ENCODE data around the gene SP7.
"Not testable (repeated sequence)": the region's sequence is repeated elsewhere in the genome, so short reads cannot be mapped to it uniquely, and the experiment has no call there.

SP7 gene

DNA sequence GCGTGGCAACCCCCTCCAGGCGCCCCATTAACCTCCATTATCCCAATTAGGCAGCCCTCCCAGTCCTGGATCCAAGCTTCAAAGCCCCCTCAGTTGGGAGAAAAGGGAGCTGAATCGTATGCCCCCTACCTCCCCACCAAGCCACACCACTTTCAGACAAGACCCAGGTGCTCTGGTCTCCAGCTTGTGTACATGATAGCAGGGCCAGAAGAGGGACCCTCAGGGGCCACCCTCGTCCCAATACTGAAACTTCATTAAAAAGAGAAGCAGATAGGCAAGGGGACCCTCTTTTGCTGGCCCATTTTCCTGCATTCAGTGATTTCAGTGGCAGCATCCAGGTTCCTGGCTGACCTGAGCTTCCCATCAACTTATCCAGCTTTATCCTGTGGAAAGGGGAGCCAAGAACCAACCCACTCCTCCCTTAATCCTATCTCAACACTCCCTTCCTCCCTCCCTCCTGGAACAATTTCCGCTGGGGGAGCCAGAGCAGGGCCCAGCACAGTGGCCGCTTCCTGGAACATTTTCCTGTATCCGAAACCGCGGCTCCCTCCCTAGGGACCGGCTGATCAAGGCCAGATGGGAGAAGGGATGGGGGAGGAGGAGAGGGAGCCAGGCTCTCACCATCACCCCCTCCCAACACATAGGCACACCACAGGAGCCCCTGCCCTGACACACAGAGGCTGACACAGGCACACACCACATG is 9.5 kb upstream of the SP7 start:
- DNase-seq, result no peak

DNA sequence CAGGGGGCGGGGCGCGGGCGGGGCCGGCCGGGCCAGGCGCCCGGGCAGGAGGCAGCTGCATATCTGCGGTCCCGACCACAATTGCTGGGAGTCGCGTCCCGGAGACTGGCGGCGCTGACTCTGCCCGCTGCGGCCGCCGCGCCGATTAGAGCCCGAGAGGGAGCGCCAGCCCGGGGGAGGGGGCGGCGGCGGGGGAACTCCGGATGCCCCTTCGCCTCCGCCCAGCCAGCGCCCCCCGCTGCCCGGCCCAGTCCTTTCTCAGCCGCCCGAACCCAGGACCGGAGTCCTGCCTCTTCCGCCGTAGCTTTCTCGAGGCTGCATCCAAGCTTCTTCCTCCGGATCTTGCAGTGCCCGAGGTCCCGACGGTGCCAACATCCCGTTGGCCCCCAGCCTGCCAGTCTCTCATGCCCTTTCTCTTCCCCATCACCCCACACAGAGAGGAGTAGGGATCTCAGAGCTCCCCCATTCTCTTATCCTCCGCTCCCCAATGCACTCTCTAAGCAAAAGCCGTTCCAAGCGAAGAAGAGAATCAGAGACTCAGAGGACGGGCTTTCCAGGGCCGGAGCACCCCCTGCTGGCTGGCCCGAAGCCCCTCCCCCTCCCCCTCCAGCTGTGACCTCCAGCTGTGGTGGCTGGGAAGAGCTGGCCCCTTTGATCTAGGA is 8.8 kb upstream of the SP7 start:
- no peak for DNase-seq

DNA sequence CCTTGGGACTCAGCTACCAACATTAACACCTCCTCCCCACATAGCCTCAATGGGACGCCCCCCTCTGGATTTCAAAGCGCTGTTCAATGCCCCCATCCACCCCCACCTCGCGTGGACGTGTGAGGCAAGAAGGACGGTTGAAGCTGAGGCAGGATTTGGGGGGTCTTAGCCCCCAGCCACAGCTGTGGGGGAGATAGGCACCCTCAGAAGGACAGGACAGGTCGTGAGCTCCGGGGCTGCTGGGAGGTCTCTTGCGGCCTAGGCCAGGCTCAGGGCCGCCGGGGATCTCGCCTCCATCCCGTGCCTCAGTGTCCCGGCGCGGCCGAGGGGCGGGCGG is 8.3 kb upstream of the SP7 start:
- DNase-seq, result no peak

DNA sequence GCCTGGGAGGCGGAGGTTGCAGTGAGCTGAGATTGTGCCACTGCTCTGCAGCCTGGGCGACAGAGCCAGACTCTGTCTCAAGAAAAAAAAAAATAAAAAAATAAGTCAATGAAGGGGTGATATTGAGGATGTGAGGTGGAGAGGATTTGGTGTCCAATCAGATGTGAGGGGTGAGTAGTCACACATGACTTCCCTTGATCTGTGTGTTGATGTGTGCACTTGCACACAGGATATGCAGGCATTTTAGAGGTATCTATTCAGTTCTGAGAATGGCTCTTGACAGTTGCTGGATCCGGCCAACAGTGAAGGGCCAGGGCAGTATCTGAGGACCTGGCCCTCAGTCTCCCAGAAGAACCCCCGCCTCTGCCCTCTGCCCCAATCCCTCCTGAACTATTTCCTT is 7.8 kb upstream of the SP7 start:
- no peak for DNase-seq

DNA sequence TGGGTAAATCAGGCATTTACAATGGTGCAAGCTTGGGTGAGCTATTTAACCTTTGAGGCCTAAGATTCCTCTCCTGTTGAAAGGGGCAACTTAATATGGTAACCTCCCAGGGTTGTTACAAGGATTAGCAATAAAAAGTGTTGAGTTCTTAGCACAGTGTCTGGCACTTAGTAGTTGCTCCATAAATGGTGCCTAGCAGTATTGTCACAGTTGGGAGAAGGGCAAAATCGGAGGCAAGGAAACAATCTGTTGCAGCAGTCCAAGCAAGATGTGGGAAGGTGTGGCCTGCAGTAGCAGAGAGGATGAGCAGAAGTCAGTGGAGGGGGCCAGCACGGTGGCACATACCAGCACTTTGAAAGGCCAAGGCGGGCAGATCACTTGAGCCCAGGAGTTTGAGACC is 7.3 kb upstream of the SP7 start:
- DNase-seq, result no peak

DNA sequence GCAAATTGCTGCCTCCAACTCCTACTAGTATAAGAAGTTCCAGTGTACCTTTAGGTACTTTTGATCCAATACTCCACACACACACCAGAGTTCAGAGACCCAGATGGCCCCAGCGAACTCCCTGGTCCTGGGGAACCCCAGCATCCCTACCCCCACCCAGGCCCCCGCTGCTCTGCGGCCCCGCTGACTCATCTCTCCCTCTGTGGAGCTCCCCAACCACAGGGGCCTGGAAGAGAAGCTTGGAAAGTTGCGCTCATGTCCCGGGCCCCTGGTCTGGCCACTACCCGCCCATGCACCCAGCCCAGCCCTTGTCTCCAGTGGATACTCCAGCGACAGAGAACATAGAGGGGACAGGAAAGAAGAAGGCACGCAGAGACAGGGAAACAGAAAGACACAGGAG is 4.2 kb upstream of the SP7 start:
- DNase-seq, result no peak

DNA sequence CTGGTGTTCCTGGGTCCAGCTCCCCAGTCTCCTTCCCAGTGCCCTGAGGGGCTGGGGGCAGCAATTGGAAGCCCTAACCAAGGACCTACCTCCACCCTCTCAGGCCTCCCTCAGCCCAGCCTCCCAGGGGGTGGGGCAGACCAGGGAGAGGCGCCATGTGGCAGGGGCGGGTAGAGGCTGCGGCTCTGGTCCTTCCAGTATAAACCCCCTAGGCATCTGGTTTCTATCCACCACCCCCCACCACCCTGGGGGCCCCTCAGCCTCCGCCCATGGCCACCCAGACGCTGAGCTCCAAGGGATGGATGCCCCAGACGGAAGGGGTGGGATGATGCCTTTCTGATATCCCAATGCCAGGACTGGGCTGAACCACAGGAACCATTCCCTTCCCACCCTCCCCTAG is 2.8 kb upstream of the SP7 start:
- DNase-seq, result no peak

DNA sequence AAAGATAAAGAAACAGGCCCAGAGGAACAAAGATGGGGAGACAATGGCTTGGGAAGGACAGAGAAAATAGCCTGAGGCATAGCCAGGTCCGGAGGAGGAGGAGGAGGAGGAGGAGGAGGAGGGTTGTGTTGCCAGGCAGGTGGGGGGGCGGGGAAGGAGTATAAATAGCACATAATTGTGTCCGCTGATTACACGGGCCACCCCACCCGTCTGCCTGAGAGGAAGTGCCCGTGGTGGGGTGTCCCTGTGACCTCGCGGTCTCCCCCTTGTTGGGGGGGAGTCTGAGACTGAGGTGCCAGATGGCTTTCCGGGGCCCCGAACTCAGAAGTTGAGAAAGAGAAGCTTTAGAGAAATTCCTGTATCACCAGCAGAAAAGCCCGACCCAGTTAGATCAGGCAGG is 1.9 kb upstream of the SP7 start:
- DNase-seq, result no peak

DNA sequence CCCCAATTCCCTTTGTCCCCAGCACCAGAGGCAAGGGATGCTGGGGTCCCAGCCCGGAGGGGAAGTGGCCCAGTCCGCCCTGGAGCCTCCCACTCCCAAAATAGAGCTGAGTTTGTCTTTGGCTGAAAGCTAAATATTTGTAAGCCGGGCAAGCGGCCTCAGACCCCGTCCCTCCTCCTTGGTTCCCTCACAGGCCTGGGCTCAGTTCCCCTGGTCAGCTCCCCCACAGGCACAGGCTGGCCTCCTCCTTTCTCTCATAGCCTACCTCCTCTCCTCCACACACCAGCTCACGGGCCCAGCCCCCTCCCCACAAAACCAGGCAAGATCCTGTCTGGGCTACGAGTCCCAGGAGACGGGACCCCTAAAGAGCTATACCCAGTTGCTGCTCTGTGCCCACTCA is 1.3 kb downstream of the SP7 start:
- no peak for DNase-seq

DNA sequence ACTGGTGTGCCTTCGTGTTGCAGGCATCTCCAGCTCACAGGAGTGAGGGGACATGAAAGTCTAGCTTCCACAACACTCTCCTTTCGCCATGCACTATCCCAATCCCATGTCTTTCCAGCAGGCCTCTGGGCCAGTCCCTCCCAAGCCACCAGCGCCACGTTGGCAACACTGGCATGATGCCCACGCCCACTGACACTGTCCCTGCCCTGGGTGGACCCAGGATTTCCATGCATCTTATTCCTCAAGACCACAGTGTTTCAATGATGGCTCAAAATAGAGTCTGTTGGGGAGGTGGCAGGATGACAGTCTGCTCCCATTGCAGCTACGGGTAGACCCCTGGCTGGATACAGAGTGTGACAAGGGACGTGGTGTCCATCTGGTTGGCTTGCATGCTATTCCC is 2.3 kb downstream of the SP7 start:
- no peak for DNase-seq

DNA sequence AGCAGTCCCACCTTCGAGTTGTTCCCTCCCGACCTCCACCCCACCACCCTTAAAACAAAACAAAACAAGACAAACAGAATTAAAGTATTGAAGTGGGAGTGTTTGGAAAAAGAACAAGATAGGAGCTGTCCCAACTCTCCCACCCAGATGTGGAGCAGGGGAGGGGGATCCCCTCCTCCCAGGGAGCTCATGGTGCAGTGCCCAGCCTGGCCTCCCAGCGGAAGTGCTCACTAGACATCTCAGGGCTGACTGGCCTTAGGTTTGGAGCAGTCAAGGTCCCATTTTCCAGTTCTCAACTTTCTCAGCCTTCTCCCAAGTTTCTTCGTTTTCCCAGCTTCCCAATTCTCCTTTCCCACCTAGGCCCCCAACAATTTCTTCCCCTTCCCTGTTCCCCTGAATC is 2.9 kb downstream of the SP7 start:
- no peak for DNase-seq

DNA sequence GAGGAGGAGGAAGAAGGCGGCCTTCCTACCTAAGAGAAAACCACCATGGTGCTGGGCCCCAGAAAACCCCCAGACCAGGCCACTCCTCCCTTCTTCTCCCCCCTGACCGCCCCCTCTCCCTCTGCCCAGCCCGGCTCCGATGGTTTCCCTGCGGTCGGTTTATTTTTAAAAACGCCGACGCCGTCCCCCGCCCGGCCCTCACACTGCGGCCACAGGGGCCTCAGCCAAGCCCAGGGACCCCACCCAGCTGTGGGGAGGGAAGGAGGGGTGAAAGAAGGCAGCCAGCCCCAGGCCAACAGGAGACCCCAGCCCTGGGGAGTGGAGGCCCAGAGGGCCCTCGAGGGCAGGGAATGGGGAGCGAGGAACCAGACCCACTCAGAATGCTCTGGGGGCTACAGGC is 3.4 kb downstream of the SP7 start:
- no peak for DNase-seq

DNA sequence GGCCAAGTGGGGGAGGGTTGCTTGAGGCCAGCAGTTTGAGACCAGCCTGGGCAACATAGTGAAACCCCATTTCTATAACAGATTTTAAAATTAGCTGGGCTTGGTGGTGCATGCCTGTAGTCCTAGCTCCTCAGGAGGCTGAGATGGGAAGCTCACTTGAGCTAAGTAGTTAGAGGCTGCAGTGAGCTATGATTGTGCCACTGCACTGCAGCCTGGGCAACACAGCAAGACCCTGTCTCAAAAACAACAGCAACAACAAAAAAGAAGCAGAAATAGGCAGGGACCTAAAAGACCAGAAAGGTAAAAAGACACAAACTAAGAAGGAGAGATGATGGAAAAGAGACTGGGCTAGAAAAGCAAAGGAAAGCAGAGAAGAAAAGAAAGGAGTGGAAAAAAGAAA is 3.8 kb downstream of the SP7 start:
- DNase-seq, result not testable (repeated sequence)

DNA sequence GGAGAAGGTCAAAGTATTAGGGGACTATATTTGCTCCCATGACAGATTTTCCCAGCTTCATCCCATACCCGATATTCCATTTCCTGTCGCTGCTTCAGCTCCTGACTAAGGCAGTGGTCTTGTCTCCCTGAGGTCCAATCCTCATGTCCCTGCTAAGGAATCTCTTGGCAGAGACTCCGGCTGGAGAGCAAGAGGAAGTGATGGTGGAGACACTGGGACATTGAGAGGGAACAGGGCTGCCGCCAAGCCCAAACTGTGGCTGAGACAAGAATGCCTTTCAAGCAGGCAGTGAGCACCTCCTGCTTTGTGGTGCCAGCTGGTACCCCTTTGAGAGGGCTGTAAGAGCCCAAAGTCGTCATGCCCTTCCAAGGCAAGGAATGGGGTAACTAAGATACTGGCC is 5.5 kb downstream of the SP7 start:
- DNase-seq, result no peak

DNA sequence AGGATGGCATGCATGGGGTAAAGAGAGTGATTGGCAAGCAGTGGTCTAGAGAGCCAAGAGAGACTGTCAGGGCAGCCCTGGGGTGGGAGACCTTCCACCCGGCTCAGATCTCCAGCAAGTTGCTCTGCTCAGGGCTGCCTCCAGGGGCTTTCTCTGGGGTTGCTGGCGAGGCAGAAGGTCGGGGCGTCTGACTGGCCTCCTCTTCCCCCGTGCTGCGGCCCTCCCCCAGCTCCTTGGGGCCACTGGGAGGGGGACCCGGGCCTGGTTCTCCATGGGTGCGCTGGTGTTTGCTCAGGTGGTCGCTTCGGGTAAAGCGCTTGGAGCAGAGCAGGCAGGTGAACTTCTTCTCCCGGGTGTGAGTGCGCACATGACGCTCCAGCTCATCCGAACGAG is 8.1 kb downstream of the SP7 start:
- no peak for DNase-seq

DNA sequence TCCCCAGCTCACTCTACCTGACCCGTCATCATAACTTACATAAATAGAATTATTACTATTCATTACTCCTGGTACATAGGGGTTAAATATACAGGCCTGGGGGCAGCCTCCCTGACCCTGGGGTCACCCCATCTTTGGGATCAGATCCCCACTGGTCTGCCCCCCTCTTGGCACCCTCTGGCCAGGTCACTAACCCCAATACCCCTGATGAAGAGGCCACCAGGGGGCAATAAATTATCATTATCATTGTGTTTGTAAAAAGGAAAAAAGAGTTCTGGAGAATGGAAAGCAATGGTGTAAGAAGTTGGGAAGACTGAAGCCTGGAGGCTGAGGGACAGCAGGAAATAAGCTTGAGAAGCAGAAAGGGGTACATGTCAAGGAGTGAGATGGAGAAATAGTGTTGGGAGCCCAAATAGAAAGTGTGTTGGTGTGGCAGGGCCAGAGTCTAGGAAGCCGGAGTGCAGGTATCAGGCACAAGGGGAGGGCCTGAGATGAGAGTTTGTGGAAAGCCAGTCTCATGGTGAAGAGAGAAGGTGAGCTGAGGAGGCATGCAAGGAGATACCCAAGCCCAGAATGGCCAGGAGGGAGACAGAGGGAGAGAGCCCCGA is 8.6 kb downstream of the SP7 start:
- no peak for DNase-seq

DNA sequence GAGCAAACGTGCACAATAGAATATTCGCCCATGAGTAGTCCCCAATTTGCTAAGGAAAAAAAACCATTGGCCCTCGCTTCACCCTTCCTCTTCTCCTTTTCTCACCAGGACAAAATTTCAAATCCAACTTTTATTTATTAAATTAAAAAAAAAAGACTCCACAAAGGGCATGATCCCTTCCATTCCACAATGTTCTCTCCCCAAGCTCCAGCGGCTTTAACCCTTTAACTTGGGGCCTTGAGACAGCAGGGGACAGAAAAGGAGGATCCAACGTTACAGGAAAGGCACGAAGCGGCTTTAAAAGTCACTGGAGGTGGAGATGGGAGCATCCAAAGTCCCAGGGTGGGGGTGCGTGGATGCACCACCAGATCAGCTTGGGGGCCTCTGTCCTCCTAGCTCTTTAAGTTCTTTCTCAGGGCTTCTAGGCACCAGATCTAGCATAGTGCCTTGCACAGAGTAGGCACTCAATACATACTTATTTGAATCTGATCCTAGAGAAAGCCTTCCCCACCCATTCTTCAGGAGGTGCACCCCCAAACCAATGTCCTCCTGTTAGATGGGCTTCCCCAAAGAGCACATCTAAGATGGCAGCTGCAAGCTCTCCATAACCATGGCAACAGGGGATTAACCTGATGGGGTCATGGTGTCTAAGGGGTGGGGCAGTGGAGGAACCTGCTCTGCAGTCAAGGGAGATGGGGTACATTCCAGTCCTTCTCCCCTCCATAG is 9.5 kb downstream of the SP7 start:
- DNase-seq, result no peak

DNA sequence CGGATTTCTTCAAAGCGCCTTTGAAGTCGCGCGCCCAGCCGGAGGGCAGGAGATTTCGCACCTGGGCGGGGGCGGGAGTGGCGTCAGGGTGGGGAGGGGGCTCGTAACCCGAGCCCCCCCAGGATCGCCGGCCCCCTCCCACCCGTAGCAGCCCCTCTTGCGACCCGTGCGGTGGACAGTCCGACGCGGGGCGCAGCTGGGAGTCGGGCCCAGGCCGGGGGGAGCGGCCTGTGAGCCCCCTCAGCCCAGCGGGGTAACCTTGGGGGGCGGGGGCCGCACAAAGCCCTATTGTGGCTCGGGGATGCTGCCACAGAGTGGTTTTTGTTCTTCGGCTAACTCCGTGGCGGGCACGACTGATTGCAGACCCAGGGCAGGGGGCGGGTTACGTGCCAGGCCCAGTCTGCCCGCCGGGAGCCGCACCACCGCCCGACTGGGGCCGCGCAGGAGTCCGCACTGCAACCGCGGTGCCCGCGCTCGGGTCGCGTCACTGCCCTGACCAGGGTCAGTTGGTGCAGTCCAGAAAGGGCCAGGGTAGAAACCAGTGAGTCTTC is 10.6 kb downstream of the SP7 start:
- no peak for DNase-seq

DNA sequence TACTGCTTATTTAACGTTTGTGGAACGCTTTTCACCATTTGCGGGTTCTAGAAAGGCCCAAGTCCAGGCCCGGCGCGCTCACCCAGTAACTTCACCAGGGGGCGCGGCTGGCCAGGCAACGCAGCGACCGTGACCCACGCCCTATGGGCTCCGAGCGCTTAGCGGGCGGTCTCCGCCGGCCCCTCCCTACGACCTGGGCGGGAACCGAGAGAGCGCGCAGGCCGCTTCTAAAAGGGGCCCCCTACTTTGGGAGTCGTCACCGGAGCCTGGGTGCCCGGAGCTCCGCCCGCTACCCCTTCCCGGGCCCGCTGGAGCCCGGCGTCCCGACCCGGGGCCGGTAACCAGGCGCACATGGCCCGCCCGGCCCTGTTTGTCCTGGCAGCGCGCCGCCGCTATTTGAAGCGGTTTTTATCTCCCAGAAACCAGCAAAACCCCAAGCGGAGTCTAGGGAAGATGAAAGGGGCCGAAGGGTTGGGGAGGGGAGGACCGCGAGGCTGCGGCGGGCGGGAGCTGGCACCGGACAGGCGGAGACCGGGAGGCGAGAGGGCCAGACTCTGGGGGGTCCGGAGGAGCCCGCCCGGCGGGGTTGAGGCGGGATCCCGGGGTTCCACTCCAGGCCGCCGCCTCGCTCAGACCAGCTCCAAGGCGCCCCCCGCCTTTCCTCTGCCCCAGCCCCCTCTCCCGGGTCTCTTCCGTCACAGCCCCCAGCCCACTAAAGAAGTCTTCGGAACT is 11.2 kb downstream of the SP7 start:
- DNase-seq, result no peak

DNA sequence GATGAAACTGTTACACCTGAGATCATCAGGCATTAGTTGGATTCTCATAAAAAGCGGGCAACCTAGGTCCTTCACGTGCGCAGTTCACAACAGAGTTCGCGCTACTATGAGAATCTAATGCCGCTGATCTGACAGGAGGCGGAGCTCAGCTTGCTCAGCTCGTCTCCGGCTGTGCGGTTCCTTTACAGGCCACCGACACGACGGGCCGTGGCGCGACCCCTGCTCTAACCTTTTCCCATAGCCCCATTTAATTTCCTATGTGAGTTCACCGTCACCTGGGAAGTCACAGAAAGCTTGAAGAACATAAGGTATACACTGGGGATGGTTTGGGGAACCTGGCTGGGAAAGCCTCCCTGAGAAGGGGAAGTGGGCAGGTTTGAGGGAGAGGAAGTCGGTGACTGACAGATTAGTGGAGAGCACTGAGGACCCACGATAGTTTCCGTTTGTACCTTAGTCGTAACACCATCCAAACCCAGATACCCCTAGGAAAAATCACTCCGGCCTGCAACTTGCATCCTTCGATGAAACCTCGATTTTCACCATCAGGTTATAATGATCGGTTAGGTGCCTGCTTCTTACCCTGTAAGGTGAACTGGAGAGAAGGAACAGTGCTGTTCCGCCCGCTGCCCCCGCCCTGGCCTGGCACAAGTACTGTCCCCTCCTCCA is 11.9 kb downstream of the SP7 start:
- peak; percentile 37 for DNase-seq

DNA sequence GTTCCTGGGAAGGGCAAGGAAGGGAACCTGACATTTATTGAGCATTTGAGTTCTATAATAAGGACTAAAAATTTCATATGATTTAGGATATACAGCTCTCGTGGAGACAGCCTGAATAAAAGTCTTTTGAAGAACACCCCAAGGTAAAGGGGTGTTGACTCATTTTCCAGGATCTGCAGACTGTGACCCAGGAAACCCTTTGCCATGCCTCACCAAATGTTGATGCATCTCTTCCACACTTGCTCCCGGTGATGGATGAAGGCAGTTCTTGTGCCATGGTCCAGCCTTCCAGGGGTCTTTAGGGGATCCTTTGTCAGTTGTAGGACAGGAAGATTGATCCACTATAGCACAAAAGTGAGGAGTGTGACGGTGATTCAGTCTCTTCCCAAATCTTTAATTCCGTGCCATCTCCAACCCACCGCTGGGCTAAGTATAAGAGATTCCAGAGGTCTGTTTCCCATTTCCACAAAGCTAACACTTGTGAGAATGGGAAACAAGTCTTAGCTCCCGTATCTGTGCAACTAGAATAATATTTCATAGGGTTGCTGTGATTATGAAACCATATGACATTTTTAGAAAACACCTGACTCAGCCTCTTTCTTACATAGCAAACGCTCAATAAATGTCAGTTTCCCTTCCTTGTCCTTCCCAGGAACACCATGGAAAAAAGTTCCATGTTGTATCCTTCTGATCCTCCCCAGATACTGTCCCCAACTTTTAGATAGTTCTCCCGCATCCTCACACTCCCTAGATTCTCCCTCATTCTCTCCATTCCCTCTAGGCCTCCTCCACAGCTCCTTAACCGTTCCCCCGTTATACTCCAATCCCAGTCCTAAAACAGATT is 15.6 kb downstream of the SP7 start:
- no peak for DNase-seq

DNA sequence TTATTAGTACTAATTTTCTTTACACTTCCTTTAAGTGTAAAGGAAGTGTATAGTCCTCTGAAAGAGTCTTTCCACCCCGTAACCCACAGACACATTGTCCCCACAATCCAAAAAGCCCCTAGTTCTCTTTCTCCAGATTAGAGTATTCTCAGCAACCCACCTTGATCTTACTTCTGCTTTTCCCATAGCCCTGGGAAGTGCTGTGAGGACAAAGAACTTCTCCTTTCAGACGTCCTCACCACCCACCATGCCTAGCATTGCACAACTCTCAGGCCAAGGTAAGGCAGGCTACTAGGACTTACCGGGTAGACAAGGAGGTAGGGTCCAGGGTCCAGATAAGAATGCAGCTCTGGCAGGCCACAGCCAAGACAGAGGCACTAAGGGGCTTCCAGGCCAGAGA is 22.2 kb downstream of the SP7 start:
- DNase-seq, result no peak

Measured in SIG-M5 (cell line).